ENCODE data around the gene ABCF1.

Gene ABCF1

DNA sequence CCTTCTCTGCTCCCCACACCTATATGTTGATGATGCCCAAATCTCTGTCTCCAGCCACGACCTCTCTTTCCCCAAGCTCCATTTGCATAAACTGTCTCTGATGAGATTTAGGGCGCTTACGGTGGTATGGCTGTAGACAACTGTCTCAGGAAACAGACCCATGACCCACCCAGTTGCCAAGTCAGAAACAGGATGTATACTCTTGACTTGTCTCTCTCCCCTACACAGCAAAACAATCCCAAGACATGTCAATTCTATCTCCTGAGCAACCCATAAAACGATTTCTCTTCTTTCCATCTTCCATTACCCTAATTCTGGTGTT is 28.9 kb upstream of the ABCF1 start:
- TF ChIP-seq, protein P1, sequence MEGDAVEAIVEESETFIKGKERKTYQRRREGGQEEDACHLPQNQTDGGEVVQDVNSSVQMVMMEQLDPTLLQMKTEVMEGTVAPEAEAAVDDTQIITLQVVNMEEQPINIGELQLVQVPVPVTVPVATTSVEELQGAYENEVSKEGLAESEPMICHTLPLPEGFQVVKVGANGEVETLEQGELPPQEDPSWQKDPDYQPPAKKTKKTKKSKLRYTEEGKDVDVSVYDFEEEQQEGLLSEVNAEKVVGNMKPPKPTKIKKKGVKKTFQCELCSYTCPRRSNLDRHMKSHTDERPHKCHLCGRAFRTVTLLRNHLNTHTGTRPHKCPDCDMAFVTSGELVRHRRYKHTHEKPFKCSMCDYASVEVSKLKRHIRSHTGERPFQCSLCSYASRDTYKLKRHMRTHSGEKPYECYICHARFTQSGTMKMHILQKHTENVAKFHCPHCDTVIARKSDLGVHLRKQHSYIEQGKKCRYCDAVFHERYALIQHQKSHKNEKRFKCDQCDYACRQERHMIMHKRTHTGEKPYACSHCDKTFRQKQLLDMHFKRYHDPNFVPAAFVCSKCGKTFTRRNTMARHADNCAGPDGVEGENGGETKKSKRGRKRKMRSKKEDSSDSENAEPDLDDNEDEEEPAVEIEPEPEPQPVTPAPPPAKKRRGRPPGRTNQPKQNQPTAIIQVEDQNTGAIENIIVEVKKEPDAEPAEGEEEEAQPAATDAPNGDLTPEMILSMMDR (conservative IDR thresholded peaks at IDR 0.05; ENCODE audit: low read depth, low read length): no peak
- no peak for DNase-seq (ENCODE audit: low read depth)
- H3K4me3 ChIP-seq (ENCODE audit: low read depth, low read length): no peak overlapping the region

DNA sequence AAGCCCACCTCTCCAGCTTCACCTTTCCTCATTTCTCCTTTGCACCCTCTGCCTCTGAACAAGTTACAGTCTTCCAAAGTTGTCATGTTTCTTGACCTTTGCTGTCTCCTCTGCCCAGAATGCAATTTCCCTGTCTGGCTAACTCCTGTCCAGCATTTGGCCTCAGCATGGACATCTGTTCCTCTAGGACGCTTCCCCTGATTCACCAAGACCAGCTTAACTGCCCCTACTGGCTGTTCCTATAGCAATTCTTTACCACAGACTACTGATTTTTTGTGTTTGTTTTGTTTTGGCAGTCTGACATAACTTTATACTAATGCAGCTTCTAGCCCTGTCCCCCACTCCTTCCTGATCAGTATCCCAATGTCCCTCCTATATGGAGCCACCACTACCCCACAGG is 28.3 kb upstream of the ABCF1 start:
- H3K4me3 ChIP-seq (ENCODE audit: low read depth, low read length): no peak overlapping the region
- DNase-seq (ENCODE audit: low read depth): peak; percentile 44

DNA sequence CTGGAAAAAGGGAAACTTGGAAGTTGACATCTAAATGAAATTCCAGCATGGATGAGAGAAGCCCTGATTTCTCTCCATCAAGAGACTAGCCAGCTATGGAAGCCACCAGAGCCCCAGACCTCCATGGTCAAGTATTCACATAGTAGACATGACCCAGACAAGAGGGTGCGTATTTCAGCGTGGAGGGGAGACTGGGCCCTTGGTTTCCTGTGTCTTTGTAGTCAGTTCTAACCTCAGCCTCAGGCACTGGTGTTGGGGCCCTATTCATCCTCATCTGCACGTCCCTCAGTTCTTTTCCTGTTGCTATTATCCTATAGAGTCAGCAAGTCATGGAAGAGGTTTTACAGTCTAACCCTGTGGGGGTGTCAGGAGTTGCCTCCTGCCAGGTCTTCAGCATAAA is 27.4 kb upstream of the ABCF1 start:
- DNase-seq (ENCODE audit: low read depth): no peak
- TF ChIP-seq, protein P1 (conservative IDR thresholded peaks at IDR 0.05; ENCODE audit: low read depth, low read length): no peak
- no peak overlapping the region for H3K4me3 ChIP-seq (ENCODE audit: low read depth, low read length)

More for the DNA sequence above, 28.3 kb upstream of the ABCF1 start:
- TF ChIP-seq, protein P1 (conservative IDR thresholded peaks at IDR 0.05; ENCODE audit: low read depth, low read length): peak; percentile 43

DNA sequence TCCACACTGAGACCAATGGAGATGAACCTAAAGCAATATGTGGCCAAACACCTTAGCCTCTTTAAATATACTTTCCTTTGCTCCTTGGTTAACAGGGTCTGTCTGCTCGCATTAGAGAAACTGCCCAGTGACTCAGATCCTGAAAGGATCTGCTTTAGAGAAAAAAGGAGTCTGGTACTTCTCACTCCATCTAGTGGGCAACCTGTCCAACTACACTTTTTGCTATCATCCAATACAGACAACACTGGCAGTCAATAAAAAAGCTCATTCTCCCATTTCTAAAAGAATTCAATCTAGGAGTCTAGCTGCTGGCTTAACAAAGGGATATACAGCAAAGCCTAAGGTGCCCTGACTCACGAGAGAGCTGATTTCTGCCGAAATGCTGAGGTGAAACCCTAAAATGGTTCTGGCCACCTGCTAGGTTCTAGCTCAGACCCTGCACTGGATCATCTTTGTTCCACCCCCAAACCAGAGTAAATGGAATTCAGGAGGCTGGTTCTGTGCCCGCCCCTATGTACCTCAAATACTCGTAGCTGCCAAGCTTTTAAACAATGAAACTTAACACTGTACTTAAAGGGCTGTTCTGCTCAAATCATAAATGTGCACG is 26.5 kb upstream of the ABCF1 start:
- no peak overlapping the region for H3K4me3 ChIP-seq (ENCODE audit: low read depth, low read length)
- TF ChIP-seq, protein P1 (conservative IDR thresholded peaks at IDR 0.05; ENCODE audit: low read depth, low read length): peak; percentile 78
- DNase-seq (ENCODE audit: low read depth): peak; percentile 85

DNA sequence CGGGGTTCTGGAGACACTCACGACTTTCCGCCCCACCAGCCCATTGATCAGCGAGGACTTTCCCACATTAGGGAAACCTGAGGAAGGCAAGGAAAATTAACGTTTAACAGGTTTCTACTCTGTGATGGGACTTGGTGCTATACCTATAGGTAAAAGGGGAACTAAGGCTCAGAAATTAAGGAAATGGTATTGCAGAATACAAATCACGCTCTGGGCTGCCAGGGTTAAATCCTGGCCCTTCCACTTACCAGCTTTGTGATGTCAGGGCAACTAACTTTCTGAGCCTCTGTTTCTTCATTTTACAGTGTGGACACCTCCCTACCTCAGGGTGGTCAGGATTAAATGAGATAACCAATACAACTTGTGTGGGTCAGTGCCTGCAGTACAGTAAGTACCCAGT is 23.8 kb upstream of the ABCF1 start:
- TF ChIP-seq, protein P1 (conservative IDR thresholded peaks at IDR 0.05; ENCODE audit: low read depth, low read length): no peak
- no peak for DNase-seq (ENCODE audit: low read depth)

DNA sequence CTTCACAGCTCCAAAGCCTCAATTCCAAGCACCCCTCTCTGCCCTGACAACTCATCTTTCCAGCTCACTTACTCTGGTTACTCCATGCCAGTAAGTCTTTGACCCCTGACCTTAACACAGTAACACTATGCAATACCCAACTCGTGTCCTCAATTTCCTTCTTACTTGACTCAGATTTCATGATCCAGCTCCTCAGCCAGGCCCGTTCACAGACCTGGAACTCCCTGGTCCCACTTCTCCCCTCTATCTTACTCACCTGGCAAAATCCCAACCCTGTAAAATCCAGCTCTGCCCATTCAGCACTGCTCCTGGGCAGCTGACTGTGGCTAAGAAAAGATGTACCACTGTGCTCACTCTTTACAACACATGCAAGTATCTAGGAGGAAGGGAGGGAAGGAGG is 22.9 kb upstream of the ABCF1 start:
- peak; percentile 57 for DNase-seq (ENCODE audit: low read depth)
- H3K4me3 ChIP-seq (ENCODE audit: low read depth, low read length): no peak overlapping the region
- TF ChIP-seq, protein P1 (conservative IDR thresholded peaks at IDR 0.05; ENCODE audit: low read depth, low read length): no peak

More for the DNA sequence above, 23.8 kb upstream of the ABCF1 start:
- H3K4me3 ChIP-seq (ENCODE audit: low read depth, low read length): no peak overlapping the region

DNA sequence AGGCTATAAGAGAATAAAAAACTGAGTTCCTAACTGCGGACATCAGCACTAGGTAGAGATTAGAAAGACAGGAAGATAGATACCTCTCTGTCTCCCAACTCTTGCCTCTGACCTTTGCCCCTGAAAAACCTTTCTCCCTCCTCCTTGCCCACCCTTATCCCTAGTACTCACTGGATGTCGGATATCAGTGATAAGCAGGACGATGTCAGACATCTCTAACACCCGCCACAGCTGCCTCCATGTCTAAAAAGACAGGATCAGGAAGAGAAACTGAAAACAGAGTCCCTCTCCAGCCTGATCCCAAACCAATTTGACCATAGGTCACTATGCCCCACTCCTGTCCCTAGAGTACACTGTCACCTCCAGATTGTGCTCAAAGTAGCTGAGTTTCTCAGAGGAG is 16.8 kb upstream of the ABCF1 start:
- no peak for DNase-seq (ENCODE audit: low read depth)
- H3K4me3 ChIP-seq (ENCODE audit: low read depth, low read length): no peak overlapping the region
- TF ChIP-seq, protein P1 (conservative IDR thresholded peaks at IDR 0.05; ENCODE audit: low read depth, low read length): no peak
